ENCODE results near the gene TLCD2.

TLCD2 gene

GRCh38 chr17:1737531-1738291, 27.5 kb upstream of the TLCD2 start:
- Histone ChIP-seq H2BK120ac (ENCODE audit: low read depth, low read length) (no peak overlapping the region), H2BK15ac (ENCODE audit: low read length) (peak overlapping the region; percentile 26), H3K14ac (ENCODE audit: low read length) (no peak overlapping the region), H3K4ac (ENCODE audit: low read length) (peak overlapping the region; percentile 30), H3K79me1 (ENCODE audit: low read depth, low read length) (no peaks in the 10 kb centered on the region), H2BK12ac (ENCODE audit: low read length) (no peak overlapping the region), H3K9me3 (replicated peaks in 1 of 2; ENCODE audit: control insufficient read depth in 2 of 2, insufficient read depth in 1 of 2, low read depth in 1 of 2, low read length in 2 of 2) (no peaks in the 10 kb centered on the region), H2AK5ac (ENCODE audit: low read depth, low read length) (peak overlapping the region; percentile 81), H4K91ac (ENCODE audit: low read depth, low read length, poor library complexity) (no peak overlapping the region), H3K18ac (ENCODE audit: low read length) (no peak overlapping the region), H3K4me3 (ENCODE audit: low read length in 2 of 2) (no peak overlapping the region), H3K27ac (replicated peaks; ENCODE audit: low read length) (no peak overlapping the region), H3K27me3 (ENCODE audit: control insufficient read depth in 3 of 3, insufficient read depth in 3 of 3, low read depth in 1 of 3, low read length in 3 of 3) (no peaks in the 10 kb centered on the region), H3K4me2 (ENCODE audit: insufficient read depth, low read length, poor library complexity, severe bottlenecking) (no peak overlapping the region), H3K9ac (ENCODE audit: low read depth, low read length, poor library complexity) (no peak overlapping the region), H4K8ac (ENCODE audit: low read depth, low read length) (no peak overlapping the region), H3K36me3 (replicated peaks in 1 of 2; ENCODE audit: control insufficient read depth in 2 of 2, insufficient read depth in 2 of 2, low read length in 2 of 2) (no peaks in the 10 kb centered on the region), H2AFZ (ENCODE audit: low read length) (no peak overlapping the region), H3K4me1 (ENCODE audit: control insufficient read depth in 2 of 2, insufficient read depth in 1 of 2, low read depth in 1 of 2, low read length in 2 of 2) (peaks cover 5 to 11% of the 10 kb centered on the region in 2 donors), H3K23ac (ENCODE audit: low read depth, low read length, poor library complexity) (no peak overlapping the region), H2BK5ac (ENCODE audit: low read length) (peak overlapping the region; percentile 66)
- DNase-seq (ENCODE audit: low spot score) = no peak
- WGBS, 2 donors (ENCODE audit: extremely low coverage in 2 of 2, insufficient read length in 2 of 2, insufficient replicate concordance in 1 of 2) = no CpG with 5 or more reads among the region's 21 CpGs

DNA sequence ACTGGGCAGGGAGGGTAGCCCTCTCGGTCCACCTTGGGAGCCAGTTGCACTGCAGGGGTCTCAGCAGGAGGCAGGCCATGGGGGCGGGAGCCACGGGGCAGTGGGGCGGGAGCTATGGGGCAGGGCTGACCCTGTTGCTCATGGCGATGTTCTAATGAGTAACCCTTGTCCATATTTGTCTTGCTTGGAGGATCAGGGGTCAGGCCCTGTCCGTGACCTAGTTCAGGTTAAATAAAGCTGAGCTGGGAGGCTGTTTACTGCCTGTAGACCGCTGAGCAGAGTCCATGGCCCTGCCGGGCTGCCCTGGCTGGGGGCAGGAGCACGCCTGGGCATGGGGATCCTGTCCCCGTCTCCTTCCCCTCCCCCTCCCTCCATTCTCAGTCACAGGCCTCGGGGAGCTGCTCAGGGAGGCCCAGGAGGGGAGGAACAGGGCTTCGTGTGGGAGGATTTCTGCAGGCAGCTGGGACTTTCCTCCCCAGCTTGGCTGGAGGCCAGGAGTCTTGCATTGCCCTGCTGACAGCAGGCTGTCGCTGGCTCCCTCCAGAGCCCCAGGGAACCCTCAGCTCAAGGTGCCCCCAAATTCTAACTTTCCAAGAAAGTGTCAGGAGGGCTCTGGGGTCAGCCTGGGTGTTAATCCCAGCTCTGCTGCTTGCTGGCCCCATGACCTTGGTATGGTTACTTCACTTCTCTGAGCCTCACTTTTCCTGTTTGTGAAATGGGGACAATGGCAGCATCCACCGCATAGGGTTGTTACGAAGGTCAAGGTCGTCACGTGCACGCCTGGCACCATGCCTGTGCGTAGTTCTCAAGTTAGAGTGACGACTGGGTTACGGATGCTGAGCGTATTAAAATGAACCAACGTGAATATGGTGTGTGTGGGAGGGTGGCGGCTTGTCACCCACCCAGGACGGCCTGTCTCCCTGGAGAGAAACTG, 26.4 kb upstream of the TLCD2 start:
- Histone ChIP-seq H3K9me3 (replicated peaks in 1 of 2; ENCODE audit: control insufficient read depth in 2 of 2, insufficient read depth in 1 of 2, low read depth in 1 of 2, low read length in 2 of 2) (no peaks in the 10 kb centered on the region), H2BK5ac (ENCODE audit: low read length) (no peak overlapping the region), H3K4me1 (ENCODE audit: control insufficient read depth in 2 of 2, insufficient read depth in 1 of 2, low read depth in 1 of 2, low read length in 2 of 2) (peaks cover 5 to 11% of the 10 kb centered on the region in 2 donors), H3K36me3 (replicated peaks in 1 of 2; ENCODE audit: control insufficient read depth in 2 of 2, insufficient read depth in 2 of 2, low read length in 2 of 2) (no peaks in the 10 kb centered on the region), H3K14ac (ENCODE audit: low read length) (peak overlapping the region; percentile 71), H3K4me2 (ENCODE audit: insufficient read depth, low read length, poor library complexity, severe bottlenecking) (no peak overlapping the region), H3K27ac (replicated peaks; ENCODE audit: low read length) (no peak overlapping the region), H3K79me1 (ENCODE audit: low read depth, low read length) (no peaks in the 10 kb centered on the region), H2BK12ac (ENCODE audit: low read length) (no peak overlapping the region), H4K8ac (ENCODE audit: low read depth, low read length) (no peak overlapping the region), H4K91ac (ENCODE audit: low read depth, low read length, poor library complexity) (no peak overlapping the region), H2AFZ (ENCODE audit: low read length) (no peak overlapping the region), H2BK120ac (ENCODE audit: low read depth, low read length) (no peak overlapping the region), H2AK5ac (ENCODE audit: low read depth, low read length) (no peak overlapping the region), H3K9ac (ENCODE audit: low read depth, low read length, poor library complexity) (peak overlapping the region; percentile 46), H3K18ac (ENCODE audit: low read length) (no peak overlapping the region), H3K4ac (ENCODE audit: low read length) (no peak overlapping the region), H3K23ac (ENCODE audit: low read depth, low read length, poor library complexity) (peak overlapping the region; percentile 85), H3K4me3 (ENCODE audit: low read length in 2 of 2) (peak overlapping the region in 1 of 2 donors; percentile 19), H3K27me3 (ENCODE audit: control insufficient read depth in 3 of 3, insufficient read depth in 3 of 3, low read depth in 1 of 3, low read length in 3 of 3) (no peaks in the 10 kb centered on the region), H2BK15ac (ENCODE audit: low read length) (no peak overlapping the region)
- DNase-seq (ENCODE audit: low spot score) = no peak
- WGBS, 2 donors (ENCODE audit: extremely low coverage in 2 of 2, insufficient read length in 2 of 2, insufficient replicate concordance in 1 of 2) = no CpG with 5 or more reads among the region's 25 CpGs

DNA sequence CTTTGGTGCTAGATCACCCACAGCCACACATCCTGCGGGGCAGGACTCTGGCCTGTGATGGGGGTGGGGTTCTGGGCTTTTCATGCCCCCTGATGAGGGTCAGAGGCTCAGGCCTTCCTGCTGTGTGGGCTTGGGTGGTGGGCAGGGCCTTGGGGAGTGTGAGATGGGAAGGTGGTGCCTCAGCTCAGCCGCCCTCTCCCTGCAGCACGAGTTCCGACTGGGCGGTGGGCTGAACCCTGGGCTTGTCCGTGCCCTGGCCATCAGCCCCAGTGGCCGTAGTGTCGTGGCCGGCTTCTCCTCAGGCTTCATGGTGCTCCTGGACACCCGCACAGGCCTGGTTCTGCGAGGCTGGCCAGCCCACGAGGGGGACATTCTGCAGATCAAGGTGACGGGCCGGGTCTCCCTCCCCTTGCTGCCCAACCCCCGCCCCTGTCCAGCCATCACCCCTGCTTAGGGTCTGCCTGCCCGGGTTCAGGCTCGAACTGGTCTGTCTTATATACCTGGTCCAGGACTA, 25.7 kb upstream of the TLCD2 start:
- no peak overlapping the region for H2AK5ac ChIP-seq (ENCODE audit: low read depth, low read length)
- H3K4me2 ChIP-seq (ENCODE audit: insufficient read depth, low read length, poor library complexity, severe bottlenecking) = no peak overlapping the region
- H2BK15ac ChIP-seq (ENCODE audit: low read length) = no peak overlapping the region
- H2BK5ac ChIP-seq (ENCODE audit: low read length) = no peak overlapping the region
- H4K91ac ChIP-seq (ENCODE audit: low read depth, low read length, poor library complexity) = no peak overlapping the region
- peaks cover 0 to 4% of the 10 kb centered on the region in 2 donors for H3K36me3 ChIP-seq (replicated peaks in 1 of 2; ENCODE audit: control insufficient read depth in 2 of 2, insufficient read depth in 2 of 2, low read length in 2 of 2)
- H3K23ac ChIP-seq (ENCODE audit: low read depth, low read length, poor library complexity) = peak overlapping the region; percentile 55
- H3K27me3 ChIP-seq (ENCODE audit: control insufficient read depth in 3 of 3, insufficient read depth in 3 of 3, low read depth in 1 of 3, low read length in 3 of 3) = no peaks in the 10 kb centered on the region
- H3K4ac ChIP-seq (ENCODE audit: low read length) = no peak overlapping the region
- no peak overlapping the region for H3K27ac ChIP-seq (replicated peaks; ENCODE audit: low read length)
- H3K4me1 ChIP-seq (ENCODE audit: control insufficient read depth in 2 of 2, insufficient read depth in 1 of 2, low read depth in 1 of 2, low read length in 2 of 2) = peaks cover 5 to 11% of the 10 kb centered on the region in 2 donors
- peak overlapping the region; percentile 48 for H3K18ac ChIP-seq (ENCODE audit: low read length)
- peaks cover 2% of the 10 kb centered on the region for H3K79me1 ChIP-seq (ENCODE audit: low read depth, low read length)
- H4K8ac ChIP-seq (ENCODE audit: low read depth, low read length) = peak overlapping the region; percentile 65
- no peak overlapping the region for H2AFZ ChIP-seq (ENCODE audit: low read length)
- H3K9me3 ChIP-seq (replicated peaks in 1 of 2; ENCODE audit: control insufficient read depth in 2 of 2, insufficient read depth in 1 of 2, low read depth in 1 of 2, low read length in 2 of 2) = no peaks in the 10 kb centered on the region
- H3K14ac ChIP-seq (ENCODE audit: low read length) = peak overlapping the region; percentile 56
- H3K4me3 ChIP-seq (ENCODE audit: low read length in 2 of 2) = no peak overlapping the region
- no peak overlapping the region for H3K9ac ChIP-seq (ENCODE audit: low read depth, low read length, poor library complexity)
- H2BK120ac ChIP-seq (ENCODE audit: low read depth, low read length) = no peak overlapping the region
- DNase-seq (ENCODE audit: low spot score) = no peak
- no peak overlapping the region for H2BK12ac ChIP-seq (ENCODE audit: low read length)
- no CpG with 5 or more reads among the region's 17 CpGs for WGBS, 2 donors (ENCODE audit: extremely low coverage in 2 of 2, insufficient read length in 2 of 2, insufficient replicate concordance in 1 of 2)

DNA sequence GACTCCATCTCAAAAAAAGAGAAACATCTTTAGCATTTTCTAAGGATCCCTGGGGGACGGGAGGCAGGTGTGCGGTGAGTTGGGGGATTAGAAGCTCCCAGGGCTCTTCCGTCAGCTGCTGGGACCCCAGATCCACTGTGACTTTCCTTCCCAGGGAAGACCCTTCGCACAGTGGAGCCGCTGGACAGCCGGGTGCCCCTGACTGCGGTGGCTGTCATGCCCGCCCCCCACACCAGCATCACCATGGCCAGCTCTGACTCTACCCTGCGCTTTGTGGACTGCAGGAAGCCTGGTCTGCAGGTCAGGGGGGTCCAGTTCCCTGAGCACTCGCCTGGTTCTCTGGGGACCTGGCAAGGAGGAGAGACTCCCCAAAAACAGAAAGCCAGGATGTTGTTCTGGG, 25.2 kb upstream of the TLCD2 start:
- no peak for DNase-seq (ENCODE audit: low spot score)
- H2AK5ac ChIP-seq (ENCODE audit: low read depth, low read length) = no peak overlapping the region
- no peak overlapping the region for H3K27ac ChIP-seq (replicated peaks; ENCODE audit: low read length)
- WGBS, 2 donors (ENCODE audit: extremely low coverage in 2 of 2, insufficient read length in 2 of 2, insufficient replicate concordance in 1 of 2) = no CpG with 5 or more reads among the region's 10 CpGs
- no peak overlapping the region for H3K4ac ChIP-seq (ENCODE audit: low read length)
- peak overlapping the region; percentile 41 for H2BK12ac ChIP-seq (ENCODE audit: low read length)
- no peak overlapping the region for H3K9ac ChIP-seq (ENCODE audit: low read depth, low read length, poor library complexity)
- H3K79me1 ChIP-seq (ENCODE audit: low read depth, low read length) = peaks cover 2% of the 10 kb centered on the region
- H3K36me3 ChIP-seq (replicated peaks in 1 of 2; ENCODE audit: control insufficient read depth in 2 of 2, insufficient read depth in 2 of 2, low read length in 2 of 2) = peaks cover 0 to 4% of the 10 kb centered on the region in 2 donors
- H3K4me2 ChIP-seq (ENCODE audit: insufficient read depth, low read length, poor library complexity, severe bottlenecking) = no peak overlapping the region
- no peak overlapping the region for H2BK5ac ChIP-seq (ENCODE audit: low read length)
- H3K4me1 ChIP-seq (ENCODE audit: control insufficient read depth in 2 of 2, insufficient read depth in 1 of 2, low read depth in 1 of 2, low read length in 2 of 2) = peaks cover 5 to 11% of the 10 kb centered on the region in 2 donors
- no peak overlapping the region for H3K14ac ChIP-seq (ENCODE audit: low read length)
- H3K18ac ChIP-seq (ENCODE audit: low read length) = no peak overlapping the region
- H2BK15ac ChIP-seq (ENCODE audit: low read length) = no peak overlapping the region
- H3K27me3 ChIP-seq (ENCODE audit: control insufficient read depth in 3 of 3, insufficient read depth in 3 of 3, low read depth in 1 of 3, low read length in 3 of 3) = no peaks in the 10 kb centered on the region
- no peaks in the 10 kb centered on the region for H3K9me3 ChIP-seq (replicated peaks in 1 of 2; ENCODE audit: control insufficient read depth in 2 of 2, insufficient read depth in 1 of 2, low read depth in 1 of 2, low read length in 2 of 2)
- H3K23ac ChIP-seq (ENCODE audit: low read depth, low read length, poor library complexity) = no peak overlapping the region
- H3K4me3 ChIP-seq (ENCODE audit: low read length in 2 of 2) = no peak overlapping the region
- no peak overlapping the region for H2AFZ ChIP-seq (ENCODE audit: low read length)
- no peak overlapping the region for H4K91ac ChIP-seq (ENCODE audit: low read depth, low read length, poor library complexity)
- H4K8ac ChIP-seq (ENCODE audit: low read depth, low read length) = no peak overlapping the region
- H2BK120ac ChIP-seq (ENCODE audit: low read depth, low read length) = no peak overlapping the region

Data from neuronal stem cell (in vitro differentiated cells).